GM12878 (cell line): ENCODE measurements around the gene ATCAY.

ENCODE experiments used
- CHD2 ChIP-seq: IDR thresholded peaks from 2 replicates; pipeline ENCODE4 v1.6.1; 2011; ENCODE audit warnings: low read depth, low read length, improper control_type of control experiment, borderline replicate concordance
- EZH2 ChIP-seq: IDR thresholded peaks from 2 replicates; pipeline ENCODE4 v1.6.1; 2012; ENCODE audit warnings: low read depth, mild to moderate bottlenecking, control low read depth, inconsistent platforms, low read length, borderline replicate concordance; ENCODE audit not compliant: control insufficient read depth
- JUND ChIP-seq: IDR thresholded peaks from 2 replicates; pipeline ENCODE4 v1.6.1; 2012; ENCODE audit warnings: low read depth, mild to moderate bottlenecking, low read length, improper control_type of control experiment, moderate library complexity
- MYC ChIP-seq: IDR thresholded peaks from 2 replicates; pipeline ENCODE4 v1.6.1; 2011; ENCODE audit warnings: mild to moderate bottlenecking, low read length, moderate library complexity, inconsistent platforms; ENCODE audit not compliant: insufficient read depth, insufficient replicate concordance, insufficient read length, severe bottlenecking
- NBN ChIP-seq: fragments of 450-650 bp; IDR thresholded peaks from 2 replicates; pipeline ENCODE4 v1.6.1; 2016
- NFIC ChIP-seq: IDR thresholded peaks from 2 replicates; pipeline ENCODE4 v1.6.1; 2012; ENCODE audit warnings: low read depth, mild to moderate bottlenecking, inconsistent platforms, low read length, moderate library complexity
- NR2C2 ChIP-seq: IDR thresholded peaks from 2 replicates; pipeline ENCODE4 v1.6.1; 2011; ENCODE audit warnings: borderline replicate concordance, low read depth; ENCODE audit not compliant: control insufficient read depth, insufficient read length
- ZNF384 ChIP-seq: IDR thresholded peaks from 2 replicates; pipeline ENCODE4 v1.6.1; 2012; ENCODE audit warnings: low read depth, mild to moderate bottlenecking, low read length, improper control_type of control experiment, borderline replicate concordance
- TF ChIP-seq, protein P1 (sequence below), 3 experiments: IDR thresholded peaks in 2 of 3; conservative IDR thresholded peaks in 1 of 3; 2 replicates each; pipeline ENCODE4 v1.5.1; 2011; ENCODE audit warnings: low read depth in 3 of 3, low read length in 3 of 3, mild to moderate bottlenecking in 3 of 3, control low read depth in 2 of 3, moderate library complexity in 2 of 3, inconsistent platforms in 1 of 3, mixed read lengths in 1 of 3; ENCODE audit not compliant: control insufficient read depth in 2 of 3, insufficient read depth in 1 of 3; ENCODE audit errors: extremely low read depth in 1 of 3
- TF ChIP-seq, protein P2 (sequence below): IDR thresholded peaks from 2 replicates; pipeline ENCODE4 v1.6.1; 2012; ENCODE audit warnings: low read length, inconsistent platforms
- TF ChIP-seq, protein P3 (sequence below): IDR thresholded peaks from 2 replicates; pipeline ENCODE4 v1.6.1; 2011; ENCODE audit warnings: low read depth, low read length, improper control_type of control experiment, borderline replicate concordance
- TF ChIP-seq, protein P4 (sequence below): fragments of 450-650 bp; IDR thresholded peaks from 2 replicates; pipeline ENCODE4 v1.6.1; 2014; ENCODE audit warnings: mild to moderate bottlenecking

DNA sequence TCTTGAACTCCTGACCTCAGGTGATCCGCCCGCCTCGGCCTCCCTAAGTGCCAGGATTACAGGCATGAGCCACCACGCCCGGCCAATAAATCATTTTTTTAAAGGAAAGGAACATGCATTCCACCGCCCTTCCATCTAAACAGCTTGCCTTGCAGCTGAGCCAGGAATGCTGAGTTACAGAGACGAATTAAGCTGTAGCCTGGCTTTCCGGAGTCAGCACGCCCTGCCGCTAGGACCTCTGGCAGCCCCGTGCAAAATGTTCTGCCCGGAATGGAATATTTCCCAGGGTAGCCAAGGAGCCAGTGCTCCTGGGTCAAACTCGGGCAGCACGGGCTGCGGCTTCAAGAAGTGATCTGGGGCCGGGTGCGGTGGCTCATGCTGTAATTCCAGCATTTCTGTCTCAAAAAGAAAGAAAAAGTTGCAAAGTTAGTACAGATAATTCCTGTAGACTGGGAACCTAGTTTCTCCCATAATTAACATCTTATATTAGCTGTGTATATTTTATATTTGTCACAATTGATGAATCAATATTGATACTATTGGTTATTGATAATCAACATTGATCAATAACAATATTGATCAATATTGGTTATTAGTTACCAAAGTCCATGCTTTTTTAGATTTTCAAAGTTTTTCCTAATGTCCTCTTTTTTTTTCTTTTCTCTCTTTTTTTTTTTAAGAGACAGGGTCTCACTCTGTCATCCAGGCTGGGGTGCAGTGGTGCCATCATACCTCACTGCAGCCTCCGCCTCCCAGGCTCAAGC lies 19.2 kb downstream of the ATCAY start:
- TF ChIP-seq, protein P1, sequence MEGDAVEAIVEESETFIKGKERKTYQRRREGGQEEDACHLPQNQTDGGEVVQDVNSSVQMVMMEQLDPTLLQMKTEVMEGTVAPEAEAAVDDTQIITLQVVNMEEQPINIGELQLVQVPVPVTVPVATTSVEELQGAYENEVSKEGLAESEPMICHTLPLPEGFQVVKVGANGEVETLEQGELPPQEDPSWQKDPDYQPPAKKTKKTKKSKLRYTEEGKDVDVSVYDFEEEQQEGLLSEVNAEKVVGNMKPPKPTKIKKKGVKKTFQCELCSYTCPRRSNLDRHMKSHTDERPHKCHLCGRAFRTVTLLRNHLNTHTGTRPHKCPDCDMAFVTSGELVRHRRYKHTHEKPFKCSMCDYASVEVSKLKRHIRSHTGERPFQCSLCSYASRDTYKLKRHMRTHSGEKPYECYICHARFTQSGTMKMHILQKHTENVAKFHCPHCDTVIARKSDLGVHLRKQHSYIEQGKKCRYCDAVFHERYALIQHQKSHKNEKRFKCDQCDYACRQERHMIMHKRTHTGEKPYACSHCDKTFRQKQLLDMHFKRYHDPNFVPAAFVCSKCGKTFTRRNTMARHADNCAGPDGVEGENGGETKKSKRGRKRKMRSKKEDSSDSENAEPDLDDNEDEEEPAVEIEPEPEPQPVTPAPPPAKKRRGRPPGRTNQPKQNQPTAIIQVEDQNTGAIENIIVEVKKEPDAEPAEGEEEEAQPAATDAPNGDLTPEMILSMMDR (IDR thresholded peaks at IDR 0.05 in 2 of 3, conservative IDR thresholded peaks at IDR 0.05 in 1 of 3; ENCODE audit: control insufficient read depth in 2 of 3, extremely low read depth in 1 of 3, insufficient read depth in 1 of 3, low read depth in 3 of 3, low read length in 3 of 3): no peak
- TF ChIP-seq NFIC (no peak), NR2C2 (no peak), JUND (no peak), CHD2 (no peak), ZNF384 (no peak), NBN (no peak), EZH2 (no peak), MYC (no peak)
- TF ChIP-seq, protein P2, sequence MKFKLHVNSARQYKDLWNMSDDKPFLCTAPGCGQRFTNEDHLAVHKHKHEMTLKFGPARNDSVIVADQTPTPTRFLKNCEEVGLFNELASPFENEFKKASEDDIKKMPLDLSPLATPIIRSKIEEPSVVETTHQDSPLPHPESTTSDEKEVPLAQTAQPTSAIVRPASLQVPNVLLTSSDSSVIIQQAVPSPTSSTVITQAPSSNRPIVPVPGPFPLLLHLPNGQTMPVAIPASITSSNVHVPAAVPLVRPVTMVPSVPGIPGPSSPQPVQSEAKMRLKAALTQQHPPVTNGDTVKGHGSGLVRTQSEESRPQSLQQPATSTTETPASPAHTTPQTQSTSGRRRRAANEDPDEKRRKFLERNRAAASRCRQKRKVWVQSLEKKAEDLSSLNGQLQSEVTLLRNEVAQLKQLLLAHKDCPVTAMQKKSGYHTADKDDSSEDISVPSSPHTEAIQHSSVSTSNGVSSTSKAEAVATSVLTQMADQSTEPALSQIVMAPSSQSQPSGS: no peak
- TF ChIP-seq, protein P3, sequence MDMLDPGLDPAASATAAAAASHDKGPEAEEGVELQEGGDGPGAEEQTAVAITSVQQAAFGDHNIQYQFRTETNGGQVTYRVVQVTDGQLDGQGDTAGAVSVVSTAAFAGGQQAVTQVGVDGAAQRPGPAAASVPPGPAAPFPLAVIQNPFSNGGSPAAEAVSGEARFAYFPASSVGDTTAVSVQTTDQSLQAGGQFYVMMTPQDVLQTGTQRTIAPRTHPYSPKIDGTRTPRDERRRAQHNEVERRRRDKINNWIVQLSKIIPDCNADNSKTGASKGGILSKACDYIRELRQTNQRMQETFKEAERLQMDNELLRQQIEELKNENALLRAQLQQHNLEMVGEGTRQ: no peak
- TF ChIP-seq, protein P4, sequence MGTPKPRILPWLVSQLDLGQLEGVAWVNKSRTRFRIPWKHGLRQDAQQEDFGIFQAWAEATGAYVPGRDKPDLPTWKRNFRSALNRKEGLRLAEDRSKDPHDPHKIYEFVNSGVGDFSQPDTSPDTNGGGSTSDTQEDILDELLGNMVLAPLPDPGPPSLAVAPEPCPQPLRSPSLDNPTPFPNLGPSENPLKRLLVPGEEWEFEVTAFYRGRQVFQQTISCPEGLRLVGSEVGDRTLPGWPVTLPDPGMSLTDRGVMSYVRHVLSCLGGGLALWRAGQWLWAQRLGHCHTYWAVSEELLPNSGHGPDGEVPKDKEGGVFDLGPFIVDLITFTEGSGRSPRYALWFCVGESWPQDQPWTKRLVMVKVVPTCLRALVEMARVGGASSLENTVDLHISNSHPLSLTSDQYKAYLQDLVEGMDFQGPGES: no peak
